ENCODE measurements around the gene IFNA6. TPM values are rescaled to one million over a fixed set of nuclear protein-coding genes. Genes with fewer than 3 reads are reported as not detected.

The IFNA6 gene
- total and polyA plus RNA-seq, 2 of the 8 experiments (the other 6 are each of a cell fraction or from before 2014, with no cell fraction given), result not detected

DNA sequence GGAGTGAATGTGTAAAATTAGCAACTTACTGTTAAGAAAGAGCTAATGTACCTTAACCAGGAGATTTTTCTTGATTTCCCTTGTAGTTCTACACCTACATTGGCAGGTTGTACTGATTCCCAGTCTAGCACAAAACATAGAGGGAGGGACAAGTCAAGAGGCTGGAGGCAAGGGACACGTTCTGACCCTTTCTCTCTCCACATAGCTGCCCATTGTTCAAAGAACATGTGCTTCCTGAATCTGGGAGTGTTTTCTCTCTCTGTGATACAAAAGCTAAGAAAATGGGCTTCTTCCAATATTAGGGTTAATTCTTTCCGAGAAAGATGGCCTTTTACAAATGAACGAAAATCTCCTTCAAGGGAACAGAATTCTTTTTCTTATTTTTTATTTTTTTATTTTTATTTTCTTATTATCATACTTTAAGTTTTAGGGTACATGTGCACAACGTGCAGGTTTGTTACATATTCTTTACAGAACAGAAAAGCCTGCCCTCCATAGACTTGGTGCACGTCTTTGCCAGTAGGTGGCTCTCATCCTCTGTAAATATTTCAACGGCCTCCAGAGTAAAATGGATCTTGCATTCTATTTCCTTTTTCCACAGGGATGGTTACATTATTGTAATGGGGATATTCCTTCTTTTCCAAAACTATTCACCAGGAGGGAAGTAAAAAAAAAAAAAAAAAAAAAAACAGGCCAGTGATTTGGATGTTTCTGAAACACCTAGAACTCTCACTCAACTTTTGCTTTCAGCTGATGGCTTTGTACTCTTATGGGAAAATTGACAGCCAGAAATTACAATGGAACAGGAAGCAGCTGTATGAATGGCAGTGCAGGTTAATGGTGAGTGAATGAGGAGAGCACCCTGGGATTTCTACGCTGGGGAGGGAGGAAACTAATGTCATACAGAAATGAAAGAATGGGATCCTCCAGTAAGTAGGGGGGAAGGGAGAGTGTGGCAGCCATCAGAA, 32.4 kb downstream of the IFNA6 start (continued):
- TF ChIP-seq, protein P1, sequence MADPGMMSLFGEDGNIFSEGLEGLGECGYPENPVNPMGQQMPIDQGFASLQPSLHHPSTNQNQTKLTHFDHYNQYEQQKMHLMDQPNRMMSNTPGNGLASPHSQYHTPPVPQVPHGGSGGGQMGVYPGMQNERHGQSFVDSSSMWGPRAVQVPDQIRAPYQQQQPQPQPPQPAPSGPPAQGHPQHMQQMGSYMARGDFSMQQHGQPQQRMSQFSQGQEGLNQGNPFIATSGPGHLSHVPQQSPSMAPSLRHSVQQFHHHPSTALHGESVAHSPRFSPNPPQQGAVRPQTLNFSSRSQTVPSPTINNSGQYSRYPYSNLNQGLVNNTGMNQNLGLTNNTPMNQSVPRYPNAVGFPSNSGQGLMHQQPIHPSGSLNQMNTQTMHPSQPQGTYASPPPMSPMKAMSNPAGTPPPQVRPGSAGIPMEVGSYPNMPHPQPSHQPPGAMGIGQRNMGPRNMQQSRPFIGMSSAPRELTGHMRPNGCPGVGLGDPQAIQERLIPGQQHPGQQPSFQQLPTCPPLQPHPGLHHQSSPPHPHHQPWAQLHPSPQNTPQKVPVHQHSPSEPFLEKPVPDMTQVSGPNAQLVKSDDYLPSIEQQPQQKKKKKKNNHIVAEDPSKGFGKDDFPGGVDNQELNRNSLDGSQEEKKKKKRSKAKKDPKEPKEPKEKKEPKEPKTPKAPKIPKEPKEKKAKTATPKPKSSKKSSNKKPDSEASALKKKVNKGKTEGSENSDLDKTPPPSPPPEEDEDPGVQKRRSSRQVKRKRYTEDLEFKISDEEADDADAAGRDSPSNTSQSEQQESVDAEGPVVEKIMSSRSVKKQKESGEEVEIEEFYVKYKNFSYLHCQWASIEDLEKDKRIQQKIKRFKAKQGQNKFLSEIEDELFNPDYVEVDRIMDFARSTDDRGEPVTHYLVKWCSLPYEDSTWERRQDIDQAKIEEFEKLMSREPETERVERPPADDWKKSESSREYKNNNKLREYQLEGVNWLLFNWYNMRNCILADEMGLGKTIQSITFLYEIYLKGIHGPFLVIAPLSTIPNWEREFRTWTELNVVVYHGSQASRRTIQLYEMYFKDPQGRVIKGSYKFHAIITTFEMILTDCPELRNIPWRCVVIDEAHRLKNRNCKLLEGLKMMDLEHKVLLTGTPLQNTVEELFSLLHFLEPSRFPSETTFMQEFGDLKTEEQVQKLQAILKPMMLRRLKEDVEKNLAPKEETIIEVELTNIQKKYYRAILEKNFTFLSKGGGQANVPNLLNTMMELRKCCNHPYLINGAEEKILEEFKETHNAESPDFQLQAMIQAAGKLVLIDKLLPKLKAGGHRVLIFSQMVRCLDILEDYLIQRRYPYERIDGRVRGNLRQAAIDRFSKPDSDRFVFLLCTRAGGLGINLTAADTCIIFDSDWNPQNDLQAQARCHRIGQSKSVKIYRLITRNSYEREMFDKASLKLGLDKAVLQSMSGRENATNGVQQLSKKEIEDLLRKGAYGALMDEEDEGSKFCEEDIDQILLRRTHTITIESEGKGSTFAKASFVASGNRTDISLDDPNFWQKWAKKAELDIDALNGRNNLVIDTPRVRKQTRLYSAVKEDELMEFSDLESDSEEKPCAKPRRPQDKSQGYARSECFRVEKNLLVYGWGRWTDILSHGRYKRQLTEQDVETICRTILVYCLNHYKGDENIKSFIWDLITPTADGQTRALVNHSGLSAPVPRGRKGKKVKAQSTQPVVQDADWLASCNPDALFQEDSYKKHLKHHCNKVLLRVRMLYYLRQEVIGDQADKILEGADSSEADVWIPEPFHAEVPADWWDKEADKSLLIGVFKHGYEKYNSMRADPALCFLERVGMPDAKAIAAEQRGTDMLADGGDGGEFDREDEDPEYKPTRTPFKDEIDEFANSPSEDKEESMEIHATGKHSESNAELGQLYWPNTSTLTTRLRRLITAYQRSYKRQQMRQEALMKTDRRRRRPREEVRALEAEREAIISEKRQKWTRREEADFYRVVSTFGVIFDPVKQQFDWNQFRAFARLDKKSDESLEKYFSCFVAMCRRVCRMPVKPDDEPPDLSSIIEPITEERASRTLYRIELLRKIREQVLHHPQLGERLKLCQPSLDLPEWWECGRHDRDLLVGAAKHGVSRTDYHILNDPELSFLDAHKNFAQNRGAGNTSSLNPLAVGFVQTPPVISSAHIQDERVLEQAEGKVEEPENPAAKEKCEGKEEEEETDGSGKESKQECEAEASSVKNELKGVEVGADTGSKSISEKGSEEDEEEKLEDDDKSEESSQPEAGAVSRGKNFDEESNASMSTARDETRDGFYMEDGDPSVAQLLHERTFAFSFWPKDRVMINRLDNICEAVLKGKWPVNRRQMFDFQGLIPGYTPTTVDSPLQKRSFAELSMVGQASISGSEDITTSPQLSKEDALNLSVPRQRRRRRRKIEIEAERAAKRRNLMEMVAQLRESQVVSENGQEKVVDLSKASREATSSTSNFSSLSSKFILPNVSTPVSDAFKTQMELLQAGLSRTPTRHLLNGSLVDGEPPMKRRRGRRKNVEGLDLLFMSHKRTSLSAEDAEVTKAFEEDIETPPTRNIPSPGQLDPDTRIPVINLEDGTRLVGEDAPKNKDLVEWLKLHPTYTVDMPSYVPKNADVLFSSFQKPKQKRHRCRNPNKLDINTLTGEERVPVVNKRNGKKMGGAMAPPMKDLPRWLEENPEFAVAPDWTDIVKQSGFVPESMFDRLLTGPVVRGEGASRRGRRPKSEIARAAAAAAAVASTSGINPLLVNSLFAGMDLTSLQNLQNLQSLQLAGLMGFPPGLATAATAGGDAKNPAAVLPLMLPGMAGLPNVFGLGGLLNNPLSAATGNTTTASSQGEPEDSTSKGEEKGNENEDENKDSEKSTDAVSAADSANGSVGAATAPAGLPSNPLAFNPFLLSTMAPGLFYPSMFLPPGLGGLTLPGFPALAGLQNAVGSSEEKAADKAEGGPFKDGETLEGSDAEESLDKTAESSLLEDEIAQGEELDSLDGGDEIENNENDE (IDR thresholded peaks at IDR 0.05; ENCODE audit: insufficient replicate concordance, low read length), result no peak
- TF ChIP-seq RAD21 (IDR thresholded peaks at IDR 0.05 in 1 of 2, conservative IDR thresholded peaks at IDR 0.05 in 1 of 2; ENCODE audit: low read depth in 2 of 2, low read length in 2 of 2), result peak; percentile 65 to 75
- TF ChIP-seq, protein P2, sequence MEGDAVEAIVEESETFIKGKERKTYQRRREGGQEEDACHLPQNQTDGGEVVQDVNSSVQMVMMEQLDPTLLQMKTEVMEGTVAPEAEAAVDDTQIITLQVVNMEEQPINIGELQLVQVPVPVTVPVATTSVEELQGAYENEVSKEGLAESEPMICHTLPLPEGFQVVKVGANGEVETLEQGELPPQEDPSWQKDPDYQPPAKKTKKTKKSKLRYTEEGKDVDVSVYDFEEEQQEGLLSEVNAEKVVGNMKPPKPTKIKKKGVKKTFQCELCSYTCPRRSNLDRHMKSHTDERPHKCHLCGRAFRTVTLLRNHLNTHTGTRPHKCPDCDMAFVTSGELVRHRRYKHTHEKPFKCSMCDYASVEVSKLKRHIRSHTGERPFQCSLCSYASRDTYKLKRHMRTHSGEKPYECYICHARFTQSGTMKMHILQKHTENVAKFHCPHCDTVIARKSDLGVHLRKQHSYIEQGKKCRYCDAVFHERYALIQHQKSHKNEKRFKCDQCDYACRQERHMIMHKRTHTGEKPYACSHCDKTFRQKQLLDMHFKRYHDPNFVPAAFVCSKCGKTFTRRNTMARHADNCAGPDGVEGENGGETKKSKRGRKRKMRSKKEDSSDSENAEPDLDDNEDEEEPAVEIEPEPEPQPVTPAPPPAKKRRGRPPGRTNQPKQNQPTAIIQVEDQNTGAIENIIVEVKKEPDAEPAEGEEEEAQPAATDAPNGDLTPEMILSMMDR (IDR thresholded peaks at IDR 0.05; ENCODE audit: control extremely low read depth in 1 of 3, insufficient read depth in 1 of 3, low read depth in 1 of 3, low read length in 3 of 3), result peak in 2 of 3 experiments; percentile 60 to 64; a peak in 3 of 4 replicates

All from H1 (cell line).